ENCODE data around the gene TIAM1.
A peak's percentile ranks its signal among the peaks of the same experiment; 100 is the strongest.
"Not testable (repeated sequence)": the region's sequence is repeated elsewhere in the genome, so short reads cannot be mapped to it uniquely, and the experiment has no call there.

Gene TIAM1

GRCh38 chr21:31251686-31252085 is 92.4 kb downstream of the TIAM1 start:
- no peak for DNase-seq

GRCh38 chr21:31248598-31248997 is 95.5 kb downstream of the TIAM1 start:
- peak; percentile 81 for DNase-seq

GRCh38 chr21:31243611-31244010 is 100.5 kb downstream of the TIAM1 start:
- DNase-seq: no peak

GRCh38 chr21:31236528-31236927 is 107.5 kb downstream of the TIAM1 start:
- DNase-seq: no peak

- DNase-seq: no peak
Observed at GRCh38 chr21:31235671-31236450, 108.2 kb downstream of the TIAM1 start.

GRCh38 chr21:31234936-31235335 is 109.1 kb downstream of the TIAM1 start:
- no peak for DNase-seq

GRCh38 chr21:31233711-31234110 is 110.3 kb downstream of the TIAM1 start:
- DNase-seq: no peak

- no peak for DNase-seq
Observed at GRCh38 chr21:31232344-31232743, 111.7 kb downstream of the TIAM1 start.

GRCh38 chr21:31230937-31231336 is 113.1 kb downstream of the TIAM1 start:
- no peak for DNase-seq

GRCh38 chr21:31228723-31229122 is 115.3 kb downstream of the TIAM1 start:
- not testable (repeated sequence) for DNase-seq

GRCh38 chr21:31225713-31226112 is 118.3 kb downstream of the TIAM1 start:
- no peak for DNase-seq

- no peak for DNase-seq
Observed at GRCh38 chr21:31222142-31222541, 121.9 kb downstream of the TIAM1 start.

- DNase-seq: no peak
Observed at GRCh38 chr21:31221043-31221442, 123.0 kb downstream of the TIAM1 start.

GRCh38 chr21:31220575-31220974 is 123.5 kb downstream of the TIAM1 start:
- peak; percentile 86 for DNase-seq

- peak; percentile 69 for DNase-seq
Observed at GRCh38 chr21:31218830-31219608, 125.0 kb downstream of the TIAM1 start.

- DNase-seq: no peak
Observed at GRCh38 chr21:31216206-31216605, 127.9 kb downstream of the TIAM1 start.

GRCh38 chr21:31213787-31214186 is 130.3 kb downstream of the TIAM1 start:
- DNase-seq: no peak

GRCh38 chr21:31211836-31212235 is 132.2 kb downstream of the TIAM1 start:
- DNase-seq: no peak

- DNase-seq: no peak
Observed at GRCh38 chr21:31205412-31205811, 138.6 kb downstream of the TIAM1 start.

GRCh38 chr21:31204801-31205200 is 139.3 kb downstream of the TIAM1 start:
- no peak for DNase-seq

GRCh38 chr21:31203431-31204054 is 140.5 kb downstream of the TIAM1 start:
- no peak for DNase-seq

- no peak for DNase-seq
Observed at GRCh38 chr21:31201548-31201947, 142.5 kb downstream of the TIAM1 start.

- DNase-seq: no peak
Observed at GRCh38 chr21:31201144-31201543, 142.9 kb downstream of the TIAM1 start.

GRCh38 chr21:31198575-31198974 is 145.5 kb downstream of the TIAM1 start:
- no peak for DNase-seq
